Tibial nerve (tissue), 4 donors: ENCODE data around the gene PTH1R. TPM values are rescaled to one million over a fixed set of nuclear protein-coding genes. Genes with fewer than 3 reads are reported as not detected.
A peak's percentile ranks its signal among the peaks of the same experiment; 100 is the strongest.

Experiments used
- DNase-seq, 2 donors: peaks; one replicate each; pipeline ENCODE4 v3.0.0-alpha.2; 2019; ENCODE audit warnings: low spot score in 2 of 2
- H3K27ac ChIP-seq, 4 donors: fragments of 200-600 bp; sonication (generic) in 3 of 4; one replicate each; pipeline ENCODE4 v1.5.1; 2017 to 2019; ENCODE audit warnings: mild to moderate bottlenecking in 1 of 4
- H3K27me3 ChIP-seq, 2 donors: fragments of 200-600 bp; sonication (generic) in 1 of 2; one replicate each; pipeline versions ENCODE4 v1.5.1 to v1.6.0; 2017 to 2019
- H3K36me3 ChIP-seq, 3 donors: fragments of 200-600 bp; sonication (generic); one replicate each; pipeline ENCODE4 v1.5.1; 2018 to 2019
- H3K4me1 ChIP-seq, 4 donors: fragments of 200-600 bp; sonication (generic) in 3 of 4; one replicate each; pipeline ENCODE4 v1.5.1; 2017 to 2019
- H3K4me3 ChIP-seq, 4 donors: fragments of 200-600 bp; sonication (generic) in 3 of 4; one replicate each; pipeline ENCODE4 v1.5.1; 2017 to 2019; ENCODE audit warnings: mild to moderate bottlenecking in 1 of 4, moderate library complexity in 1 of 4
- H3K9me3 ChIP-seq, 4 donors: fragments of 200-600 bp; sonication (generic) in 3 of 4; one replicate each; pipeline ENCODE4 v1.5.1; 2017 to 2019
- EP300 ChIP-seq, 2 donors: sonication (generic); formaldehyde crosslinking; IDR thresholded peaks; one replicate each; pipeline ENCODE4 v1.6.1; 2017; ENCODE audit warnings: antibody characterized with exemption in 2 of 2, mild to moderate bottlenecking in 1 of 2
- POLR2A ChIP-seq, 2 donors: fragments of 450-650 bp; IDR thresholded peaks; one replicate each; pipeline ENCODE4 v1.6.1; 2017; ENCODE audit warnings: antibody characterized with exemption in 2 of 2, mild to moderate bottlenecking in 2 of 2, moderate library complexity in 2 of 2
- WGBS, 2 donors: methylation state at CpG; one replicate each; pipeline ENCODE4 v1.1.5; 2018; 5-methylcytosine and 5-hydroxymethylcytosine counted together
- total RNA-seq, 4 donors: library from RNA; depleted of rRNA; stranded (reverse); fragments of >200 nt; gene quantifications; one replicate each; pipeline ENCODE4 v1.1.0, GENCODE V29; 2016
- TF ChIP-seq, protein P1 (sequence below), 5 experiments: fragments of 200-600 bp in 3 of 5; fragments of 450-650 bp in 2 of 5; sonication (generic) in 3 of 5; IDR thresholded peaks; one replicate each; pipeline ENCODE4 v1.5.1; 2016 to 2019; ENCODE audit warnings: antibody characterized with exemption in 5 of 5, mild to moderate bottlenecking in 3 of 5, moderate library complexity in 2 of 5

Gene PTH1R
- total RNA-seq, 4 donors from 2014 or later: 8.1 to 14.3 (median 13.6) TPM

DNA sequence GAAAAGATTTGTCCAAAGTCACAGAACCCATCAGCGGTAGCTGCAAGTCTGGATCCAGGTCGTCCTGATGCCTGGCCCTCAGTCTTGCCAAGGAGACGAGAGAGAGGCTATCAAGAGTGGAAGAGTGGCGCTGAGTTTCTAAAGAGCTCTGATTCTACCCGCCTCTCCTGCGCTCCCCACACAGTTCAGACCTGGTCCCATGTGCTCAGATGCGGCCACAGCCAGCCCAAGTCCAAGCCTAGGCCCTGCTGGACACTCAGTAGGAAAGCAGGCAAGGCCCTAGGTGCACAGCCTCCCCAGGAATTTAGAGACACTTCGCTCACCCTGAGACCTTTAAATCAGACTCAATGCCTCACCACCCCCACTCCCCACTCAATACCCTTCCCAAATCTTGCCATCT, 66.7 kb downstream of the PTH1R start:
- Histone ChIP-seq H3K27me3 (no peaks in the 10 kb centered on the region), H3K4me3 (no peak overlapping the region), H3K27ac (peak overlapping the region in 2 of 4 donors; percentile 36 to 60), H3K4me1 (peaks cover 0 to 70% (median 49%) of the 10 kb centered on the region in 4 donors), H3K9me3 (no peaks in the 10 kb centered on the region), H3K36me3 (peaks cover 0 to 29% (median 0%) of the 10 kb centered on the region in 3 donors)
- WGBS, 2 donors: 83 to 90% methylated on average over 8 of the region's 8 CpGs
- no peak for DNase-seq
- TF ChIP-seq, protein P1, sequence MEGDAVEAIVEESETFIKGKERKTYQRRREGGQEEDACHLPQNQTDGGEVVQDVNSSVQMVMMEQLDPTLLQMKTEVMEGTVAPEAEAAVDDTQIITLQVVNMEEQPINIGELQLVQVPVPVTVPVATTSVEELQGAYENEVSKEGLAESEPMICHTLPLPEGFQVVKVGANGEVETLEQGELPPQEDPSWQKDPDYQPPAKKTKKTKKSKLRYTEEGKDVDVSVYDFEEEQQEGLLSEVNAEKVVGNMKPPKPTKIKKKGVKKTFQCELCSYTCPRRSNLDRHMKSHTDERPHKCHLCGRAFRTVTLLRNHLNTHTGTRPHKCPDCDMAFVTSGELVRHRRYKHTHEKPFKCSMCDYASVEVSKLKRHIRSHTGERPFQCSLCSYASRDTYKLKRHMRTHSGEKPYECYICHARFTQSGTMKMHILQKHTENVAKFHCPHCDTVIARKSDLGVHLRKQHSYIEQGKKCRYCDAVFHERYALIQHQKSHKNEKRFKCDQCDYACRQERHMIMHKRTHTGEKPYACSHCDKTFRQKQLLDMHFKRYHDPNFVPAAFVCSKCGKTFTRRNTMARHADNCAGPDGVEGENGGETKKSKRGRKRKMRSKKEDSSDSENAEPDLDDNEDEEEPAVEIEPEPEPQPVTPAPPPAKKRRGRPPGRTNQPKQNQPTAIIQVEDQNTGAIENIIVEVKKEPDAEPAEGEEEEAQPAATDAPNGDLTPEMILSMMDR (IDR thresholded peaks at IDR 0.05): no peak
- TF ChIP-seq EP300 (IDR thresholded peaks at IDR 0.05): no peak

DNA sequence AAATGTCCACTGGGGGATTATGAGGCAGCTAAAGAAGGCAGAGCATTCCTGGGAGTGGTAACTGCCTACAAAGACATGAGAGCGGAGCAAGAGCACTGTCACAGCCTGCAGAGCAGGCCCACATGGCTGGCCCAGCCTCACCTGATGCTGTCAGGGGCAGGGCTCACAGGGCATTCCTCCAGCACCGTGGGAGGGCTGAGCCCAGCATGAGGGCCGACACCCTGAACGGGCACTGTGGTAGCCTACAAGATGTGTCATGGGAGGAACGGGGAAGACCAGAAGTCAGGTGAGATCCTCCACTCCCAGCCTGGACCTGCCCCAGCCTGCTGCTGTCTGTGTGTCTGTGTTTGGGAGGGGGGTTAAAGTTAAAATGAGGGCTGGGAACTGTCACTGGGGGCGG, 68.9 kb downstream of the PTH1R start:
- no peaks in the 10 kb centered on the region for H3K9me3 ChIP-seq
- no peaks in the 10 kb centered on the region for H3K27me3 ChIP-seq
- 75 to 87% methylated on average over 6 of the region's 6 CpGs for WGBS, 2 donors
- peak overlapping the region in 1 of 4 donors; percentile 71 for H3K27ac ChIP-seq
- TF ChIP-seq EP300 (IDR thresholded peaks at IDR 0.05): no peak
- TF ChIP-seq POLR2A (IDR thresholded peaks at IDR 0.05): no peak
- TF ChIP-seq, protein P1 (IDR thresholded peaks at IDR 0.05): no peak
- no peak for DNase-seq
- H3K4me1 ChIP-seq: peaks cover 0 to 87% (median 61%) of the 10 kb centered on the region in 4 donors
- peaks cover 0 to 11% (median 0%) of the 10 kb centered on the region in 3 donors for H3K36me3 ChIP-seq
- H3K4me3 ChIP-seq: no peak overlapping the region

DNA sequence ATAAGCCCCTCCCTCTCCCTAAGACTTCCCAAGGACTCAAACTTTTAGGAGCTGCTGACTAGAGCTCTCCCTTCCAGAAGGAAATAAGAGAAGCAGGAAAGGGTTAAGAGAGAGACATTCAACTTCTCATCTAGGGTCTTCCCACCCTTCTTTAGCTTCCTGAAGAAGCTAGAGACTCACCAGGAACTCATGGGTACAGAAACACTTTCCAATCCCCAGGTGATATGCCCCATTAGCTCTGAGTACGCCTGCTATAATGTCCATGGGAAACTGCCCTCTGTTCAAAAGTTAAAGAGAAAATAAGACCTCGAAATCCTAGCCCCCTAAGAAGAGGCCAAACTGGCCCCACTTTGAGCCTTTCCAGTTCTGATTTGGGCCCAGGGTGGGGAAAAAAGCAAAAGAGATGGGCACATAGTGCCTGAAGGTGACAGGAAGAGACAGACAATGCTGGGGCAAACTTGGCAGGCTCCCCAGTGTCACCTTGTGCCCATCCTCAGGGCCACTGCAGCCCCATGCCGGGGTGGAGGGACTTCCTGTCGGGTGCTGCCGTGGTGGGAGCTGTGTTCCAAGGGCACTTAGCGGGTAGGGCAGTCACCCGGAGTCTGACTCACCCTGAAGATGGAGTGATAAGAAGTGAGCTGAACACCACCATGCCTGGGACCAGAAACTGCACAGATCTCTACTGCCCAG, 69.5 kb downstream of the PTH1R start:
- peaks cover 0 to 82% (median 62%) of the 10 kb centered on the region in 4 donors for H3K4me1 ChIP-seq

DNA sequence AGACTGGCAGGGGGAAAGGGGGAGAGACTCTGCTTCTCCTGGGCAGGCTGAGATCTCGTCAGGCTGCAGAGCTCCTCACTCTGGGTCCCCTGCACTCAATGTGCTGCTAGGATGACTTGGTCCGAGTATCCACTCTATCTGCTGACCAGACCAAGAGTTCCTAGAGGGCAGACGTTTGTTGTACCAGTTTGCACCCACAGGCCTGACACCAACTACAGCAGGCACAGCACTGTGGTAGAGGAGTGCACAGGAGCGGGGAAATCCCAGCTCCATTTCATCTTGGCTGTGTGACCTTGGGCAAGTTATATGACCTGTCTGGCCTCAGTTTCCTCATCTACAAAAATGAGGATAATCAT, 70.0 kb downstream of the PTH1R start:
- peaks cover 0 to 84% (median 66%) of the 10 kb centered on the region in 4 donors for H3K4me1 ChIP-seq
- H3K27ac ChIP-seq: peak overlapping the region in 2 of 4 donors; percentile 22 to 71
- TF ChIP-seq, protein P1 (IDR thresholded peaks at IDR 0.05): no peak
- TF ChIP-seq POLR2A (IDR thresholded peaks at IDR 0.05): no peak
- no peak for TF ChIP-seq EP300 (IDR thresholded peaks at IDR 0.05)
- DNase-seq: no peak
- peaks cover 0 to 11% (median 0%) of the 10 kb centered on the region in 3 donors for H3K36me3 ChIP-seq
- no peaks in the 10 kb centered on the region for H3K9me3 ChIP-seq
- no peaks in the 10 kb centered on the region for H3K27me3 ChIP-seq
- H3K4me3 ChIP-seq: no peak overlapping the region
- 79 to 82% methylated on average over 4 of the region's 4 CpGs for WGBS, 2 donors

More for the DNA sequence above, 69.5 kb downstream of the PTH1R start:
- TF ChIP-seq EP300 (IDR thresholded peaks at IDR 0.05) (no peak), POLR2A (IDR thresholded peaks at IDR 0.05) (no peak)
- TF ChIP-seq, protein P1 (IDR thresholded peaks at IDR 0.05): no peak
- Histone ChIP-seq H3K4me3 (no peak overlapping the region), H3K27ac (peak overlapping the region in 1 of 4 donors; percentile 71), H3K27me3 (no peaks in the 10 kb centered on the region), H3K9me3 (no peaks in the 10 kb centered on the region), H3K36me3 (peaks cover 0 to 11% (median 0%) of the 10 kb centered on the region in 3 donors)
- WGBS, 2 donors: 58 to 70% methylated on average over 7 of the region's 7 CpGs
- no peak for DNase-seq

DNA sequence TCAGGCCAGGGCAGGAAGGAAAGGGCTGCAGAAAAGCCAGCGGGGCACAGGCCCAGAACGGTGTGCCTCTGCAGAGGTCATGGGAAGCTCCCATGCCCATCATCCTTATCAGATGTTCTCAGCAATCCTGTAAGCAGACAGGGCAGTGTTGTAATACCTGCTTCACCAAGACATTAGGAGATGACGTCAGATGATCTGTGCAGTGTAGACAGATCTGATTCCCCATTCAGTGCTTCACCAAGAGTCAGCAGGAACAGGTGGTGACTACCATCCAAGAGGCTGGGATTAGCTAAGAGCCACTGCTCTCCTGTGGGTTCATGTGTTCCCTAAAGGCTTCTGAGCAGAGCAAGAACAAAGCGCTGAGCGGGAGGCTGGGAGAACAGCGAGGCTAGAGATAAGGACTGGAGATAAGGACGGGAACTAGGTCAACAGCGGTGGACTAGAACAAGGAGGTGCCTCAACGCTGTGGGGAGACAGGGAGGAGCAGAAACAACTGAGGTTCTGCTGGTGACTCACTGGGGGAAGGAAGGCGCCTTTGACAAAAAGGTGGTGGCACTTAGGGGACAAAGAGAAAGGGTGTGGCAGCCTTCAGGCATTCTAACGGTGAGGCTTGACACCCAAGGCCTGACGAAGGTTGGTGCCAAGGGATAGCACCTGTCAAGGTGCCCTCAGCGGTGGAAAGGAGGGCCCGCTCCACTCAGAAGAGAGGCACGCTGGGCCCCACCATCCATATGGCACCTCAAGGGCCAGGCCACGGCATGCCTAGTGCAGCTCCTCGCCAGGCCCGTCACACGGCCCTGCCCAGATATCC, 70.7 kb downstream of the PTH1R start:
- DNase-seq: no peak
- peaks cover 0 to 86% (median 70%) of the 10 kb centered on the region in 4 donors for H3K4me1 ChIP-seq

More for the DNA sequence above, 70.7 kb downstream of the PTH1R start:
- no peak overlapping the region for H3K4me3 ChIP-seq
- H3K36me3 ChIP-seq: peaks cover 0 to 11% (median 0%) of the 10 kb centered on the region in 3 donors
- WGBS, 2 donors: 73 to 77% methylated on average over 19 of the region's 19 CpGs
- H3K9me3 ChIP-seq: no peaks in the 10 kb centered on the region
- H3K27me3 ChIP-seq: no peaks in the 10 kb centered on the region
- TF ChIP-seq EP300 (IDR thresholded peaks at IDR 0.05) (no peak), POLR2A (IDR thresholded peaks at IDR 0.05) (no peak)
- TF ChIP-seq, protein P1 (IDR thresholded peaks at IDR 0.05): no peak
- peak overlapping the region in 2 of 4 donors; percentile 22 to 71 for H3K27ac ChIP-seq
